Brain microvascular endothelial cell (primary cell): ENCODE measurements around the gene GUF1.

Experiments
- DNase-seq: peaks from one replicate; pipeline ENCODE4 v3.0.0-alpha.2; 2020
- H3K27ac ChIP-seq: fragments of 250-450 bp; sonication (Bioruptor Pico); 2 replicates; pipeline ENCODE4 v1.5.1; 2020; ENCODE audit warnings: mild to moderate bottlenecking, moderate library complexity
- H3K27me3 ChIP-seq: fragments of 250-450 bp; sonication (Bioruptor Pico); replicated peaks from 2 replicates; pipeline ENCODE4 v1.5.1; 2020; ENCODE audit warnings: mild to moderate bottlenecking
- H3K36me3 ChIP-seq: fragments of 250-450 bp; sonication (Bioruptor Pico); replicated peaks from 2 replicates; pipeline ENCODE4 v1.5.1; 2020; ENCODE audit warnings: mild to moderate bottlenecking
- H3K4me3 ChIP-seq: 2 replicates; pipeline ENCODE4 v1.5.1; 2011; ENCODE audit warnings: low read depth, mild to moderate bottlenecking, control low read depth, low read length, moderate library complexity
- in situ Hi-C: cut with HindIII; loops from 2 replicates; pipeline ENCODE4 v1.10.0; 2017; ENCODE audit warnings: low sequenced_read_pairs, low pct_ligation_motif_present
- TF ChIP-seq, protein P1 (sequence below): IDR thresholded peaks from 2 replicates; pipeline ENCODE4 v1.5.1; 2011; ENCODE audit warnings: low read depth, mild to moderate bottlenecking, moderate library complexity, low read length, control low read depth, inconsistent platforms; ENCODE audit errors: missing control alignments

The GUF1 gene

GRCh38 chr4:44663539-44664263 is 14.5 kb upstream of the GUF1 start:
- no peak overlapping the region for H3K27ac ChIP-seq

DNA sequence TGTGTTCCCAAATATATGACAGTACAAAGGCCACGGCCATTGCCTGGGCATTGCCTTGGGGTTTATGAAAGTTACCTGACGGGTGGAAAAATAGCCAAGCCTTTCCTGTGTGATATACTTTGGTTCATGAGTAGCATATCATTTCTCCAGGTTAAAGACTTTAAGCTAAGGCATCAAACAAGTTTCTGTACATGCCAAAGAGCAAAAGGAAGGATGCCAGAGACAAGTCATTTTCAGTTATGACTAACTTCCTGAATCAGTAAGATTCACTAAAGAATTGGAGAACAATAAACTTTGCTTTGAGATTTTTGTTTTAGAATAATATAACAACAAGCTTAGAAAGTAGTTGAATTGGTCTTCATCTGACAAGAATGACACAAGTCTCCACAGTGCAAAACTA is 9.7 kb upstream of the GUF1 start:
- in situ Hi-C loops, result no loop called here
- H3K27ac ChIP-seq, result no peak overlapping the region
- no peak for DNase-seq

More at GRCh38 chr4:44663539-44664263, 14.5 kb upstream of the GUF1 start:
- DNase-seq, result no peak
- H3K36me3 ChIP-seq, result no peaks in the 10 kb centered on the region
- TF ChIP-seq, protein P1, sequence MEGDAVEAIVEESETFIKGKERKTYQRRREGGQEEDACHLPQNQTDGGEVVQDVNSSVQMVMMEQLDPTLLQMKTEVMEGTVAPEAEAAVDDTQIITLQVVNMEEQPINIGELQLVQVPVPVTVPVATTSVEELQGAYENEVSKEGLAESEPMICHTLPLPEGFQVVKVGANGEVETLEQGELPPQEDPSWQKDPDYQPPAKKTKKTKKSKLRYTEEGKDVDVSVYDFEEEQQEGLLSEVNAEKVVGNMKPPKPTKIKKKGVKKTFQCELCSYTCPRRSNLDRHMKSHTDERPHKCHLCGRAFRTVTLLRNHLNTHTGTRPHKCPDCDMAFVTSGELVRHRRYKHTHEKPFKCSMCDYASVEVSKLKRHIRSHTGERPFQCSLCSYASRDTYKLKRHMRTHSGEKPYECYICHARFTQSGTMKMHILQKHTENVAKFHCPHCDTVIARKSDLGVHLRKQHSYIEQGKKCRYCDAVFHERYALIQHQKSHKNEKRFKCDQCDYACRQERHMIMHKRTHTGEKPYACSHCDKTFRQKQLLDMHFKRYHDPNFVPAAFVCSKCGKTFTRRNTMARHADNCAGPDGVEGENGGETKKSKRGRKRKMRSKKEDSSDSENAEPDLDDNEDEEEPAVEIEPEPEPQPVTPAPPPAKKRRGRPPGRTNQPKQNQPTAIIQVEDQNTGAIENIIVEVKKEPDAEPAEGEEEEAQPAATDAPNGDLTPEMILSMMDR, result no peak
- H3K4me3 ChIP-seq, result no peak overlapping the region
- in situ Hi-C loops, result no loop called here
- H3K27me3 ChIP-seq, result no peaks in the 10 kb centered on the region

GRCh38 chr4:44670506-44671199 is 7.6 kb upstream of the GUF1 start:
- in situ Hi-C loops, result no loop called here
- H3K27me3 ChIP-seq, result no peaks in the 10 kb centered on the region
- no peak for DNase-seq
- H3K4me3 ChIP-seq, result no peak overlapping the region
- no peaks in the 10 kb centered on the region for H3K36me3 ChIP-seq
- TF ChIP-seq, protein P1, result no peak
- no peak overlapping the region for H3K27ac ChIP-seq

More for the DNA sequence above, 9.7 kb upstream of the GUF1 start:
- H3K4me3 ChIP-seq, result no peak overlapping the region
- H3K27me3 ChIP-seq, result no peaks in the 10 kb centered on the region
- H3K36me3 ChIP-seq, result no peaks in the 10 kb centered on the region
- TF ChIP-seq, protein P1, result no peak

- no peaks in the 10 kb centered on the region for H3K27me3 ChIP-seq
- H3K4me3 ChIP-seq, result no peak overlapping the region
- TF ChIP-seq, protein P1, result no peak
- in situ Hi-C loops, result no loop called here
- DNase-seq, result no peak
- no peak overlapping the region for H3K27ac ChIP-seq
- no peaks in the 10 kb centered on the region for H3K36me3 ChIP-seq
These were observed 6.6 kb upstream of the GUF1 start for GRCh38 chr4:44671636-44672035.

GRCh38 chr4:44674471-44674870 is 3.7 kb upstream of the GUF1 start:
- Histone ChIP-seq H3K27me3 (no peaks in the 10 kb centered on the region), H3K36me3 (no peaks in the 10 kb centered on the region), H3K4me3 (no peak overlapping the region), H3K27ac (no peak overlapping the region)
- in situ Hi-C loops, result no loop called here
- TF ChIP-seq, protein P1, result no peak
- no peak for DNase-seq
